Hematopoietic multipotent progenitor cell treated with erythropoietin and hydrocortisone succinate and interleukin-3 and kit ligand, for 8 days (in vitro differentiated cells): Measurements from ENCODE around the gene SLC26A2.
"Not testable (repeated sequence)": the region's sequence is repeated elsewhere in the genome, so short reads cannot be mapped to it uniquely, and the experiment has no call there.

Source experiments
- DNase-seq: peaks from one replicate; pipeline ENCODE4 v3.0.0-alpha.2; 2015

SLC26A2 gene

GRCh38 chr5:149937610-149938009 lies 22.9 kb upstream of the SLC26A2 start:
- DNase-seq = peak; percentile 82

GRCh38 chr5:149938279-149938678 lies 22.3 kb upstream of the SLC26A2 start:
- peak; percentile 79 for DNase-seq

- DNase-seq = no peak
Observed at GRCh38 chr5:149938791-149939358, 21.7 kb upstream of the SLC26A2 start.

GRCh38 chr5:149939546-149939945 lies 21.0 kb upstream of the SLC26A2 start:
- DNase-seq = no peak

GRCh38 chr5:149940077-149940574 lies 20.4 kb upstream of the SLC26A2 start:
- peak; percentile 94 for DNase-seq

- DNase-seq = no peak
Observed at GRCh38 chr5:149940941-149941644, 19.5 kb upstream of the SLC26A2 start.

- DNase-seq = no peak
Observed at GRCh38 chr5:149941795-149942194, 18.8 kb upstream of the SLC26A2 start.

- no peak for DNase-seq
Observed at GRCh38 chr5:149942199-149942598, 18.4 kb upstream of the SLC26A2 start.

- not testable (repeated sequence) for DNase-seq
Observed at GRCh38 chr5:149942741-149943169, 17.8 kb upstream of the SLC26A2 start.

- not testable (repeated sequence) for DNase-seq
Observed at GRCh38 chr5:149943177-149943949, 17.2 kb upstream of the SLC26A2 start.

GRCh38 chr5:149944666-149945065 lies 15.9 kb upstream of the SLC26A2 start, which contains the start of gene PDE6A:
TSS of gene PDE6A (minus strand) at chr5:149944793. CDS start at chr5:149944673, 120 bp downstream.
- DNase-seq = no peak

- no peak for DNase-seq
Observed at GRCh38 chr5:149946118-149946517, 14.4 kb upstream of the SLC26A2 start.

GRCh38 chr5:149948993-149949392 lies 11.6 kb upstream of the SLC26A2 start:
- no peak for DNase-seq

- no peak for DNase-seq
Observed at GRCh38 chr5:149951138-149951749, 9.3 kb upstream of the SLC26A2 start.

- DNase-seq = peak; percentile 67
Observed at GRCh38 chr5:149953436-149954121, 7.0 kb upstream of the SLC26A2 start.

GRCh38 chr5:149954798-149955197 lies 5.8 kb upstream of the SLC26A2 start:
- DNase-seq = no peak

GRCh38 chr5:149956685-149957084 lies 3.9 kb upstream of the SLC26A2 start:
- DNase-seq = no peak

- DNase-seq = no peak
Observed at GRCh38 chr5:149957855-149958254, 2.7 kb upstream of the SLC26A2 start.

GRCh38 chr5:149959406-149960236 lies 937 bp upstream of the SLC26A2 start:
- DNase-seq = peak; percentile 97

GRCh38 chr5:149961186-149961685 lies 678 bp downstream of the SLC26A2 start:
- DNase-seq = no peak

- peak; percentile 72 for DNase-seq
Observed at GRCh38 chr5:149961957-149962409, 1.4 kb downstream of the SLC26A2 start.
